Measurements from ENCODE around the gene SRP9. TPM values are rescaled to one million over a fixed set of nuclear protein-coding genes. Genes with fewer than 3 reads are reported as not detected.

The SRP9 gene
- polyA plus RNA-seq, 1 of the 3 experiments (the other 2 are of a cell fraction) = 156 TPM

DNA sequence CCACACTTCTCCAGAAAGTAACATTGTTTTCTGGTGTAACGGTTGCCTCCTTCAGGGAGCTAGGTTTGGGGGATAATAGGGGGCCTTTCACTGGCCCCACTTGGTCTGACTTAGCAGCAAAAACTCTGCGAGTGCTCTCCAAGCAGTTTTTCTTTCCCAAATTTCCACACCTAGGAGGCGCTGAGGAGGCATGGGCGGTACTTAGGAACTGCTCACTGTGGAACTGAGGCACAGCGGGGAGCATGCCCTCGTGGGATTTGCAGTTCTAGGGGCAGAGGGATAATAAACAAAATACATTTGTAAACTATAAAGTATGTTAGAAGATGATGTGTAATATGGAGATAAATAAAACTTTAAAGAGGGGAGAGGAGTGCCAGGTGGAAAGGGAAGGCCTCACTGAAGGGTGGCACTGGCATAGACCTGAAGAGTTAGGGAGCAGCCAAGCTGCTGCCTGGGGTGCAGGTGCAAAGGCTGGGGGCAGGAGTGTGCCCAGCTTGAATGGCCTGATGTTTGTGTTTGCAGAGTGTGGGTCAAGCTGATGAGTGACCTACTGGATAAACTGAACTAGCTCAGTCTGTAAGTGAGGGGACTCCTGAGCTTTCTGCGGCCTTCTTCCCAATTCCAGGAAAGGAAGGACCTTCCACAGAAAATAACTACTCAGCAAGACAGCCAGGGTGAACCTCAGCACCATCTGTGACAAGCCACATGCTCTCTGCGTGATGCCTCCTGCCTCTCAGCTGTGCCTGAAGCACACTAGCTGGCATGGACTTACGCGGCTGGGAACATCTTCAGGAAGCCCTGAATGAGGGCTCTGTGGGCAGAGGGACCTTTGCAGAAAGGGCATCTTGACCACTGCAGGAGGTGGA lies 34.2 kb downstream of the SRP9 start:
- H3K4me2 ChIP-seq = peak overlapping the region; percentile 86; the same call in 1 of the 2 replicates
- no peaks in the 10 kb centered on the region for H3K36me3 ChIP-seq (replicated peaks in 1 of 2; ENCODE audit: control insufficient read depth in 1 of 2, insufficient read depth in 2 of 2, low read length in 1 of 2)
- H3K27ac ChIP-seq (ENCODE audit: low read depth in 2 of 2, low read length in 1 of 2) = no peak overlapping the region
- no peaks in the 10 kb centered on the region for H3K9me2 ChIP-seq
- no peak overlapping the region for H3K4me3 ChIP-seq (ENCODE audit: low read depth in 2 of 2, low read length in 1 of 2)
- no peak for DNase-seq
- ChIA-PET CTCF (interaction anchor here (0.8 to 5.2 kb wide), 12 partner anchors 11 to 337 kb away, joined by 3 to 20 read pairs (median 4); partner anchors contain the start of gene SRP9), POLR2A (no interaction called here)
- no peak overlapping the region for H3K9ac ChIP-seq
- H3K79me2 ChIP-seq (ENCODE audit: insufficient read depth) = peaks cover 4% of the 10 kb centered on the region; the same call in 1 of the 2 replicates
- H2AFZ ChIP-seq (ENCODE audit: low read depth) = no peak overlapping the region
- H3K9me3 ChIP-seq = no peaks in the 10 kb centered on the region
- H3K4me1 ChIP-seq (ENCODE audit: control insufficient read depth in 1 of 2, insufficient read depth in 2 of 2, low read depth in 1 of 2, low read length in 1 of 2) = peaks cover 6 to 23% of the 10 kb centered on the region in 2 experiments
- 77% methylated on average over 7 of the region's 10 CpGs for whole genome bisulfite sequencing (ENCODE audit: low lambda C conversion rate)
- TF ChIP-seq SIN3A (IDR thresholded peaks at IDR 0.05; ENCODE audit: borderline replicate concordance, low read depth, low read length) (no peak), TAF1 (IDR thresholded peaks at IDR 0.05; ENCODE audit: borderline replicate concordance, low read depth, low read length) (no peak)
- TF ChIP-seq, protein P1, sequence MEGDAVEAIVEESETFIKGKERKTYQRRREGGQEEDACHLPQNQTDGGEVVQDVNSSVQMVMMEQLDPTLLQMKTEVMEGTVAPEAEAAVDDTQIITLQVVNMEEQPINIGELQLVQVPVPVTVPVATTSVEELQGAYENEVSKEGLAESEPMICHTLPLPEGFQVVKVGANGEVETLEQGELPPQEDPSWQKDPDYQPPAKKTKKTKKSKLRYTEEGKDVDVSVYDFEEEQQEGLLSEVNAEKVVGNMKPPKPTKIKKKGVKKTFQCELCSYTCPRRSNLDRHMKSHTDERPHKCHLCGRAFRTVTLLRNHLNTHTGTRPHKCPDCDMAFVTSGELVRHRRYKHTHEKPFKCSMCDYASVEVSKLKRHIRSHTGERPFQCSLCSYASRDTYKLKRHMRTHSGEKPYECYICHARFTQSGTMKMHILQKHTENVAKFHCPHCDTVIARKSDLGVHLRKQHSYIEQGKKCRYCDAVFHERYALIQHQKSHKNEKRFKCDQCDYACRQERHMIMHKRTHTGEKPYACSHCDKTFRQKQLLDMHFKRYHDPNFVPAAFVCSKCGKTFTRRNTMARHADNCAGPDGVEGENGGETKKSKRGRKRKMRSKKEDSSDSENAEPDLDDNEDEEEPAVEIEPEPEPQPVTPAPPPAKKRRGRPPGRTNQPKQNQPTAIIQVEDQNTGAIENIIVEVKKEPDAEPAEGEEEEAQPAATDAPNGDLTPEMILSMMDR (IDR thresholded peaks at IDR 0.05) = peak; percentile 49
- no peaks in the 10 kb centered on the region for H3F3A ChIP-seq (replicated peaks; ENCODE audit: insufficient read depth)
- no peaks in the 10 kb centered on the region for H3K27me3 ChIP-seq (ENCODE audit: insufficient read depth)
- H4K20me1 ChIP-seq (ENCODE audit: insufficient read depth) = no peaks in the 10 kb centered on the region

DNA sequence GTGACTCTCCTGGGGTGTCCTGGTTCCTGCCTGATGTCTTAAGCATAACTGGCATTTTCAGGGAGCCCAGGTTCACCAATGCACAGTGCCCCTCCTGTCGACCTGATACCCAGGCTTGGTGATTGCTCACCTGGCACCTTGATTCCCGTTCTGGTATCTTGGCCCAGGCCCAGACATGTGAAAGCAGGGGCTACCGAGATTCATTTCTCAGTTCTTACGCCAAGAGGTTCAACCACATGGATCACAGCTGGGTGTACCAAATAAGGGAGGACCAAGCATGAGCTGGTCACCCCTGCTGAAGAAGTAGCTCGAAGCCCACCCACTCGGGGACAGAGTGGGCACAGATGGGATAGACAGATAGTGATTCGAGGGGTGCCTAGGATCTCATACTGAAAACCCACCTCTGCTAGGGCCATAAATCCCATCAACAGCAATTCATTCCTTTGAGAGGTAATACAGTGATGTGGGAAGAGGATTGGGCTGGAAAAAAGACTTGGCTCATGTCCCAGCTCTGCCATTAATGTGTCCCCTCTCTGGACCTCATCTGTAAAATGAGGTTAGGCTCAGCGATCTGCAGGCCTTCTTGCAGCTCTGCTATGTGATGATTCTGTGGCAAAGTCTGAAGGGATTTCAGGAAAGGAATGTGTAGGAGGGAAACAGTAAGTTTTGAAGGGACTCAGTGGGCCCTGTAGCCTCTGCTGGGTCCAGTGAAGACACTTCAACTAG lies 35.0 kb downstream of the SRP9 start:
- H4K20me1 ChIP-seq (ENCODE audit: insufficient read depth) = no peaks in the 10 kb centered on the region
- peaks cover 4% of the 10 kb centered on the region; the same call in 1 of the 2 replicates for H3K79me2 ChIP-seq (ENCODE audit: insufficient read depth)
- no peak overlapping the region for H3K4me3 ChIP-seq (ENCODE audit: low read depth in 2 of 2, low read length in 1 of 2)
- no peaks in the 10 kb centered on the region for H3K9me3 ChIP-seq
- TF ChIP-seq EZH2phosphoT487 (IDR thresholded peaks at IDR 0.05; ENCODE audit: borderline replicate concordance, low read depth) = no peak
- no peak for TF ChIP-seq MEF2A (IDR thresholded peaks at IDR 0.05; ENCODE audit: borderline replicate concordance, low read depth)
- TF ChIP-seq, protein P2, sequence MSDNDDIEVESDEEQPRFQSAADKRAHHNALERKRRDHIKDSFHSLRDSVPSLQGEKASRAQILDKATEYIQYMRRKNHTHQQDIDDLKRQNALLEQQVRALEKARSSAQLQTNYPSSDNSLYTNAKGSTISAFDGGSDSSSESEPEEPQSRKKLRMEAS (IDR thresholded peaks at IDR 0.05; ENCODE audit: low read depth) = no peak
- no peak for TF ChIP-seq JUND (IDR thresholded peaks at IDR 0.05)
- TF ChIP-seq SIN3A (IDR thresholded peaks at IDR 0.05; ENCODE audit: borderline replicate concordance, low read depth, low read length) = no peak
- TF ChIP-seq CHD2 (IDR thresholded peaks at IDR 0.05; ENCODE audit: low read length, partially characterized antibody) = no peak
- TF ChIP-seq, protein P3, sequence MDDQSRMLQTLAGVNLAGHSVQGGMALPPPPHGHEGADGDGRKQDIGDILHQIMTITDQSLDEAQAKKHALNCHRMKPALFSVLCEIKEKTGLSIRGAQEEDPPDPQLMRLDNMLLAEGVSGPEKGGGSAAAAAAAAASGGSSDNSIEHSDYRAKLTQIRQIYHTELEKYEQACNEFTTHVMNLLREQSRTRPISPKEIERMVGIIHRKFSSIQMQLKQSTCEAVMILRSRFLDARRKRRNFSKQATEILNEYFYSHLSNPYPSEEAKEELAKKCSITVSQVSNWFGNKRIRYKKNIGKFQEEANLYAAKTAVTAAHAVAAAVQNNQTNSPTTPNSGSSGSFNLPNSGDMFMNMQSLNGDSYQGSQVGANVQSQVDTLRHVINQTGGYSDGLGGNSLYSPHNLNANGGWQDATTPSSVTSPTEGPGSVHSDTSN (IDR thresholded peaks at IDR 0.05) = no peak
- no peaks in the 10 kb centered on the region for H3K9me2 ChIP-seq
- ChIA-PET CTCF (interaction anchor here (0.9 to 5.2 kb wide), 8 partner anchors 10 to 338 kb away, joined by 3 to 20 read pairs (median 6); partner anchors contain the start of gene SRP9), POLR2A (no interaction called here)
- H3K27ac ChIP-seq (ENCODE audit: low read depth in 2 of 2, low read length in 1 of 2) = no peak overlapping the region; a peak in 1 of 4 replicates
- H3K4me2 ChIP-seq = no peak overlapping the region
- H3F3A ChIP-seq (replicated peaks; ENCODE audit: insufficient read depth) = no peaks in the 10 kb centered on the region
- no peaks in the 10 kb centered on the region for H3K27me3 ChIP-seq (ENCODE audit: insufficient read depth)
- no peak overlapping the region for H3K9ac ChIP-seq
- 64% methylated on average over 6 of the region's 8 CpGs for WGBS (ENCODE audit: low lambda C conversion rate)
- H3K36me3 ChIP-seq (replicated peaks in 1 of 2; ENCODE audit: control insufficient read depth in 1 of 2, insufficient read depth in 2 of 2, low read length in 1 of 2) = no peaks in the 10 kb centered on the region
- peaks cover 14 to 27% of the 10 kb centered on the region in 2 experiments for H3K4me1 ChIP-seq (ENCODE audit: control insufficient read depth in 1 of 2, insufficient read depth in 2 of 2, low read depth in 1 of 2, low read length in 1 of 2)
- no peak overlapping the region for H2AFZ ChIP-seq (ENCODE audit: low read depth)
- no peak for DNase-seq

Measured in SK-N-SH (cell line).